Frontal cortex (tissue), 4 donors: Measurements from ENCODE around the gene DTD2. TPM values are rescaled to one million over a fixed set of nuclear protein-coding genes. Genes with fewer than 3 reads are reported as not detected.

Source experiments
- DNase-seq, 2 donors: peaks; one replicate each; pipeline ENCODE4 v3.0.0; 2012; ENCODE audit warnings: low spot score in 2 of 2
- FAIRE-seq: peaks from 2 replicates; lab custom pipeline; 2012; peaks lifted over from hg19 to GRCh38; lab: Jason Lieb, UNC
- total RNA-seq: library from RNA; depleted of rRNA; stranded (reverse); fragments of >200 nt; gene quantifications from one replicate; pipeline ENCODE4 v1.2.3, GENCODE V29; 2014
- donor health status: control.
- donor health status: control.
- donor health status: control.

DTD2 gene
- total RNA-seq, 1 donor from 2014 or later = 67.3 TPM

GRCh38 chr14:31411218-31411727, 46.0 kb downstream of the DTD2 start:
- no peak for DNase-seq
- no peak for FAIRE-seq

GRCh38 chr14:31410048-31410650, 47.2 kb downstream of the DTD2 start:
- FAIRE-seq (no peak), DNase-seq (no peak)

GRCh38 chr14:31408421-31408820, 48.9 kb downstream of the DTD2 start:
- DNase-seq (no peak), FAIRE-seq (no peak)

GRCh38 chr14:31405599-31406232, 51.6 kb downstream of the DTD2 start:
- FAIRE-seq (no peak), DNase-seq (no peak)

- DNase-seq (no peak), FAIRE-seq (no peak)
Measured at GRCh38 chr14:31405106-31405505, 52.2 kb downstream of the DTD2 start.

GRCh38 chr14:31403707-31404106, 53.6 kb downstream of the DTD2 start:
- FAIRE-seq (no peak), DNase-seq (no peak)

- FAIRE-seq = no peak
- DNase-seq = no peak
Measured at GRCh38 chr14:31402764-31403439, 54.4 kb downstream of the DTD2 start.

GRCh38 chr14:31401369-31401932, 55.9 kb downstream of the DTD2 start:
- DNase-seq (no peak), FAIRE-seq (no peak)

- FAIRE-seq (peak; percentile 52), DNase-seq (no peak)
Measured at GRCh38 chr14:31400031-31400638, 57.2 kb downstream of the DTD2 start.

Other genes with a start within 250 kb of the DTD2 start
- 459 TPM for gene HECTD1, start 249.7 kb downstream of the DTD2 start, total RNA-seq
- gene HEATR5A, start 37.0 kb downstream of the DTD2 start, total RNA-seq = 26.9 TPM
- gene GPR33, start 30.5 kb upstream of the DTD2 start, total RNA-seq = not detected
- gene NUBPL, start 103.9 kb upstream of the DTD2 start, total RNA-seq = 15.1 TPM